Measurements from ENCODE around the gene ZFR. TPM values are rescaled to one million over a fixed set of nuclear protein-coding genes. Genes with fewer than 3 reads are reported as not detected.

The ZFR gene
- total RNA-seq, 1 experiment from 2014 or later = 109 TPM

- peaks cover 7% of the 10 kb centered on the region for H3K9me3 Mint-ChIP-seq (ENCODE audit: unreplicated experiment)
- no peaks in the 10 kb centered on the region for H3K4me1 Mint-ChIP-seq (ENCODE audit: insufficient read depth, unreplicated experiment)
- no peaks in the 10 kb centered on the region for H3K36me3 Mint-ChIP-seq (ENCODE audit: insufficient read depth, unreplicated experiment)
Measured at GRCh38 chr5:32342656-32343055, 101.9 kb downstream of the ZFR start.

GRCh38 chr5:32339878-32340277 lies 104.7 kb downstream of the ZFR start:
- Mint-ChIP-seq H3K9me3 (ENCODE audit: unreplicated experiment) (peaks cover 7% of the 10 kb centered on the region), H3K36me3 (ENCODE audit: insufficient read depth, unreplicated experiment) (no peaks in the 10 kb centered on the region), H3K27ac (ENCODE audit: low read depth, unreplicated experiment) (no peak overlapping the region), H3K27me3 (ENCODE audit: insufficient read depth, unreplicated experiment) (no peaks in the 10 kb centered on the region), H3K4me3 (ENCODE audit: unreplicated experiment) (no peak overlapping the region), H3K4me1 (ENCODE audit: insufficient read depth, unreplicated experiment) (no peaks in the 10 kb centered on the region)
- BruUV-seq (replicated peaks) = no TSS peak
- no peak for DNase-seq (ENCODE audit: unreplicated experiment)
- TF ChIP-seq CTCF (IDR thresholded peaks at IDR 0.05; ENCODE audit: unreplicated experiment) = no peak
- intact Hi-C loops (cut with micrococcal nuclease) = no loop called here
- CTCF ChIA-PET = interaction anchor here (0.7 to 3.8 kb wide), 4 partner anchors 10 to 242 kb away, joined by 3 to 19 read pairs (median 3); no protein-coding TSS in a partner anchor
- POLR2A ChIA-PET = interaction anchor here (0.6 kb wide), 1 partner anchor 10 kb away, joined by 4 read pairs; no protein-coding TSS in a partner anchor

More at GRCh38 chr5:32342656-32343055, 101.9 kb downstream of the ZFR start:
- Mint-ChIP-seq H3K4me3 (ENCODE audit: unreplicated experiment) (no peak overlapping the region), H3K27ac (ENCODE audit: low read depth, unreplicated experiment) (no peak overlapping the region), H3K27me3 (ENCODE audit: insufficient read depth, unreplicated experiment) (no peaks in the 10 kb centered on the region)
- POLR2A ChIA-PET = interaction anchor here (0.7 kb wide), 1 partner anchor 870 kb away, joined by 3 read pairs; no protein-coding TSS in a partner anchor
- DNase-seq (ENCODE audit: unreplicated experiment) = no peak
- BruUV-seq (replicated peaks) = no TSS peak
- intact Hi-C loops (cut with micrococcal nuclease) = no loop called here
- TF ChIP-seq CTCF (IDR thresholded peaks at IDR 0.05; ENCODE audit: unreplicated experiment) = no peak
- CTCF ChIA-PET = interaction anchor here (0.6 to 3.8 kb wide), 2 partner anchors 13 to 111 kb away, joined by 3 to 19 read pairs; no protein-coding TSS in a partner anchor

- POLR2A ChIA-PET = interaction anchor here (0.6 kb wide), 1 partner anchor 10 kb away, joined by 4 read pairs; no protein-coding TSS in a partner anchor
- no peak overlapping the region for H3K4me3 Mint-ChIP-seq (ENCODE audit: unreplicated experiment)
- H3K36me3 Mint-ChIP-seq (ENCODE audit: insufficient read depth, unreplicated experiment) = no peaks in the 10 kb centered on the region
- H3K27me3 Mint-ChIP-seq (ENCODE audit: insufficient read depth, unreplicated experiment) = no peaks in the 10 kb centered on the region
- H3K27ac Mint-ChIP-seq (ENCODE audit: low read depth, unreplicated experiment) = no peak overlapping the region
- H3K4me1 Mint-ChIP-seq (ENCODE audit: insufficient read depth, unreplicated experiment) = no peaks in the 10 kb centered on the region
- CTCF ChIA-PET = interaction anchor here (0.7 to 3.8 kb wide), 3 partner anchors 9 to 135 kb away, joined by 3 to 19 read pairs (median 3); no protein-coding TSS in a partner anchor
- DNase-seq (ENCODE audit: unreplicated experiment) = peak; percentile 56
- BruUV-seq (replicated peaks) = no TSS peak
- peaks cover 7% of the 10 kb centered on the region for H3K9me3 Mint-ChIP-seq (ENCODE audit: unreplicated experiment)
- intact Hi-C loops (cut with micrococcal nuclease) = no loop called here
- no peak for TF ChIP-seq CTCF (IDR thresholded peaks at IDR 0.05; ENCODE audit: unreplicated experiment)
Measured at GRCh38 chr5:32339198-32339597, 105.3 kb downstream of the ZFR start.

- Mint-ChIP-seq H3K4me1 (ENCODE audit: insufficient read depth, unreplicated experiment) (no peaks in the 10 kb centered on the region), H3K27me3 (ENCODE audit: insufficient read depth, unreplicated experiment) (no peaks in the 10 kb centered on the region), H3K36me3 (ENCODE audit: insufficient read depth, unreplicated experiment) (no peaks in the 10 kb centered on the region), H3K27ac (ENCODE audit: low read depth, unreplicated experiment) (no peak overlapping the region), H3K9me3 (ENCODE audit: unreplicated experiment) (peaks cover 7% of the 10 kb centered on the region), H3K4me3 (ENCODE audit: unreplicated experiment) (no peak overlapping the region)
- no TSS peak for BruUV-seq (replicated peaks)
- ChIA-PET CTCF (no interaction called here), POLR2A (no interaction called here)
- DNase-seq (ENCODE audit: unreplicated experiment) = no peak
- TF ChIP-seq CTCF (IDR thresholded peaks at IDR 0.05; ENCODE audit: unreplicated experiment) = no peak
- intact Hi-C loops (cut with micrococcal nuclease) = no loop called here
Measured at GRCh38 chr5:32332966-32333365, 111.6 kb downstream of the ZFR start.

Measured in MCF 10A (cell line).